Suppressor macrophage (primary cell): ENCODE measurements around the gene DNAJC8.

ENCODE experiments used
- DNase-seq, 4 experiments: peaks; one replicate each; pipeline ENCODE4 v3.0.0-alpha.2; 2020 to 2022
- total RNA-seq, 17 experiments: gene quantifications; one replicate each; lab custom pipeline; 2026; ENCODE audit warnings: mixed read lengths in 6 of 17, inconsistent platforms in 3 of 17; lab: John Stamatoyannopoulos, UW

DNAJC8 gene, protein sequence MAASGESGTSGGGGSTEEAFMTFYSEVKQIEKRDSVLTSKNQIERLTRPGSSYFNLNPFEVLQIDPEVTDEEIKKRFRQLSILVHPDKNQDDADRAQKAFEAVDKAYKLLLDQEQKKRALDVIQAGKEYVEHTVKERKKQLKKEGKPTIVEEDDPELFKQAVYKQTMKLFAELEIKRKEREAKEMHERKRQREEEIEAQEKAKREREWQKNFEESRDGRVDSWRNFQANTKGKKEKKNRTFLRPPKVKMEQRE
- 51.7 to 128 (median 93.7) reads per million in 17 experiments for total RNA-seq

GRCh38 chr1:28232558-28233263, at the start of gene DNAJC8:
TSS of gene DNAJC8 (minus strand) at chr1:28233029. CDS start at chr1:28232998, 31 bp downstream.
- peak; percentile 93 to 97 (median 95) for DNase-seq

- no peak for DNase-seq
Observed at GRCh38 chr1:28281608-28282425, 49.0 kb upstream of the DNAJC8 start.

- peak; percentile 32 to 61 (median 55) for DNase-seq
Observed at GRCh38 chr1:28280977-28281381, 48.1 kb upstream of the DNAJC8 start.

- DNase-seq: peak in 2 of 4 experiments; percentile 22 to 32
Observed at GRCh38 chr1:28280501-28280900, 47.7 kb upstream of the DNAJC8 start.

DNA sequence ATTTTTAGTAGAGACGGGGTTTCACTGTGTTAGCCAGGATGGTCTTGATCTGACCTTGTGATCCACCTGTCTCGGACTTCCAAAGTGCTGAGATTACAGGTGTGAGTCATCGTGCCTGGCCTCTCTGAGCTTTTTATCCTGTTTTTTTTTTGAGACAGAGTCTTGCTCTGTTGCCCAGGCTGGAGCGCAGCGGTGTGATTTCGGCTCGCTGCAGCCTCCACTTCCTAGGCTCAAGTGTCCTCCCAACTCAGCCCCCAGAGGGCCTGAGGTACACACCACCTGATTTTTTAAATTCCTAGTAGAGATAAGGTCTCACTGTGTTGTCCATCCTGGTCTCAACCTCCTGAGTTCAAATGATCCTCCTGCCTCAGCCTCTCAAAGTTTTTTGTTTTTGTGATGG, 46.9 kb upstream of the DNAJC8 start:
- DNase-seq: no peak

DNA sequence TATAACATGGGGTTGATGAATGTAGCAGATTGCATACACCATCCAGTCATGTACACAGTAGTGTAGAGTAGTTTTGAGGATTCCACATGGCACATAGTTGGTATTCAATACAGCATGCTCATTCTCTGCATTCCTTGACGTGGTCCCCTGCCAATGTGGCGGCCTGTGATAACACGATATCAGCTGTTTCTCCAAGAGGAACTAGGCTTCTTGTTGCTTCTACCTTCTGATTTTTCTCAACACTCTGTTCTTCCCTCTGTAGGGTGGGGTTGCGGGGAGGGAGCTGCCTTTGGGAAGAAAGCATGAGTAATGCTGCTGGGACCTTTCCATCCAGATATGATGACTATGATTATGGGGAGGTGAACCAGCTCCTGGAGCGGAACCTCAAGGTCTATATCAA, 45.9 kb upstream of the DNAJC8 start:
- DNase-seq: no peak

GRCh38 chr1:28273216-28273860, 40.5 kb upstream of the DNAJC8 start:
- DNase-seq: no peak

DNA sequence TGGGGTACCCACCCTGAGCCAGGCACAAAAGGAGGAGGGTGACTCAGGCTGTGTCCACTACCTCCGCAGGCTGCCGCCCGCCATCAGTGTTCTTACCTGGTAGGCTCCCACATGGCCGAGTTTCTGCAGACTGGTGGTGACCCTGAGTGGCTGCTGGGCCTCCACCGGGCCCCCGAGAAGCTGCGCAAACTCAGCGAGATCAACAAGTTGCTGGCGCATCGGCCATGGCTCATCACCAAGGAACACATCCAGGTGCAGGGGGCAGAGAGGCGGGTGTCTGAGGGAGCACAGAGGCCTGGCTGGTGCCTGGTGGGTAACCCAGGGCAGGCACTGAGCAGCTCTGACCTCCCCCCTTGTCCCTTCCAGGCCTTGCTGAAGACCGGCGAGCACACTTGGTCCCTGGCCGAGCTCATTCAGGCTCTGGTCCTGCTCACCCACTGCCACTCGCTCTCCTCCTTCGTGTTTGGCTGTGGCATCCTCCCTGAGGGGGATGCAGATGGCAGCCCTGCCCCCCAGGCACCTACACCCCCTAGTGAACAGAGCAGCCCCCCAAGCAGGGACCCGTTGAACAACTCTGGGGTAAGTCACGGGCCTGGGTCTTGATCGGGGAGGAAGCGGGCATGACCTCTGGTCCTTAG, 39.5 kb upstream of the DNAJC8 start:
- DNase-seq: no peak

DNA sequence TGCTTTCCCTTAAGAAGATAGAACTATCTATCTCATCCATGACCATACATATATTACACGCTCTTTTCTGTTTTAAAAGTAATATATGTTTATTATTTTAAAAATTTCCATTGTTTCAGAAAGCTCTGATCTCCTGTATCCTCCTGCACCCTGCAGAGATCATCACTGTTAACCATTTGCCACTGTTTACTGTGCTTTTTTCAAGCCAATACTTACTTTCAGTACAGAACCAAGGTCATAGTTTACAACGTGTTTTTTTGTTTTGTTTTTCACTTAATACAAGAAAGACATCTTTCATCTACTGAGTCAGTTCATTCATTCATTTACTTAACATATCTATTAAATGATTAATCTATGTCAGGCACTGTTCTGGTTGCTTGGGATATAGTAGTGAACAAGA, 36.7 kb upstream of the DNAJC8 start:
- no peak for DNase-seq

GRCh38 chr1:28267633-28268032, 34.8 kb upstream of the DNAJC8 start:
- no peak for DNase-seq

DNA sequence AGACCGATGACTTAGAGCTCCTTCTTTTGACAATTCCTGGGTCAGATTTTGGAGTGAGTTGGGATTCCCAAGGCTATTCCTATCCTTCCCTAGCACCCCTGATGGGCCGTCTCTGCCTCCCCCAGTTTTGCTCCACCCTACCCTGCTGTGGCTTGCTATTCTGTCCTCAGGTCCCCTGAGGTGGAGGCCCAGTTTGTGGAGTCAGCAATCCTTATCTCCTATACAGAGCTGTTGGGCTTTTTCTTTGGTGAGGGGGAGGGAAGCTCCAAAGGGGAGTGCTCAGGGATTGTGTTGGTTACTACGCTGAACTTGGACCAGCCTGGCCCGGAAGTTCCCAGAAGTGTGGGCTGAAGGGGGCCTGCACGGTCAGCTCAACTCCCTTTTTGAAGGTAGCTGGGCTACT, 34.1 kb upstream of the DNAJC8 start:
- no peak for DNase-seq

GRCh38 chr1:28265577-28265976, 32.7 kb upstream of the DNAJC8 start:
- DNase-seq: no peak

DNA sequence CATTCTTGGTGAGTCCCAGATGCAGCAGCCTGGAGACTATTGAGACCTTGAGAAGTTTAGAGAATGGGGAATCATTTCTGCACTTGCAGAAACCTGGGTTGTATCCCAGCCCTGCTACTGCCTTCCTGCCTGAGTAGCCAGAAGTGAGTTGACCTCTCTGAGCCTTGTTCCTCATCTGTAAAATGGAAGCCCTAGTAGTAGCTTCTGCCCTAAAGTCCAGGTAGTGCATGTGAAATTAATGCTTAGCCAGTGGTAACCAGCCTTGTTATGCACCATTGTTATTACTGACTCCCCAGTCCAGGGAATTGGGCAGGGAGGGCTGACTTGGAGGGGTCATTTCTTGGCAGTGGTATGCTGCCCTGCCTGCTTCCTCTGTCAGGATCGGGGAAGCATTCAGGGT, 32.1 kb upstream of the DNAJC8 start:
- no peak for DNase-seq

DNA sequence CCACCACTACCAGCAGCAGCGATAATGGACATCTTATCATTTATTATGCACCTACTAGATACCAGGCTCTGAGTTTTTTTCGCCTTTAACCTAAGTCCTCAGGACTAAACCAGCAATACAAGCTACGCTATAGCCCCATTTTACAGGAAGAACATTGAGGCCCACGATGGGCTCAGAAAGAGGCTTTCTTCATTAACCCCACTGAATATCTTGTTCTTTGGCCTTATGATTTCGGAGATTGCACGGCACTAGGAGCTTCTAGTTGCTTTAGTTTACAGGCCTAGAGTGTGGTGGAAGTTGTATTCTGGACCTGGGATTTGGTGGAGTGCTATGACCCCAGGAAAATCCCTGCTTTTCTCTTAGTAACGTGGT, 28.0 kb upstream of the DNAJC8 start:
- DNase-seq: no peak

DNA sequence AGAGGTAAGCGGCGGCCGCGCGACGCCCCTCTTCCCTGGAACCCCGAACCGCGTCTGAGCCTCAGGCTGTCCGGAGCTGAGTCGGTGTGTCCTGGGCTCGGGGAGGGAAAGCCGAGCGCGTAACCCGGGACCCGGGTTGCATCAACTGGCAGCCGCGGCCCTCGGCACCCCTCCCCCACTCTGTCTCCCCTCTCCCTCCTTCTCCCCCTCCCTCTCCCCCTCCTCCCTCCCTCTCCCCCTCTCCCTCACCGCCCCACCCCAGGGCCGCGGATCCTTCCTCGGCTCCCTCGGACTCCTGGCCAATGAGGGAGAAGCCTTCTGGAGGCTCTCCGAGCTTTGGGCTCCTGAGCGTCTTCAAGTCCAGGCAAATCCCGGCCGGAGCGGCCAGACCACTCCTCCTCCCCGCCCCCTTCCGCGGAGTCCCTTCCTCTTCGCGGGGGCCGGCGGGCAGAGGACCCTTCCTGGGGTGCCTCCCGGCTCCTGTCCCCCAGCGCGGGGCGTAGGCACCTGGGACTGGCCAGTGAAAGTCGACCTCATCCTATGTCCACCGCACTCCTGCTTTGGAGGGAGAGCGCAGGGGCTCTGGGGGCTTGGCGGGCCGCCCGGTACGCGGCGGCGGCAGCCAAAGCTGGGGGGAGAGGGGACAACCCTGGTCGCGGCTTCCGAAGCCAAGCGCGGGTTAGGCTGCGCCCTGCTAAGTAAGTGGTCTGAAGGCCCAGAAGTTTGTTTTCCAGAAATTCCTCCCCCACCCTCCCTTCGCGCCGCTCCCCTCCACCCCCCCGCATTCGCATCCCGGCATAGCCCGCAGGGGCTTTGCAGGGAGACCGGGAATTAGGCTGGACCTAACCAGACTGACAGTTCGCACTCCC, 27.3 kb upstream of the DNAJC8 start:
- peak; percentile 56 to 77 (median 60) for DNase-seq

- peak; percentile 100 for DNase-seq
Observed at GRCh38 chr1:28259252-28259933, 26.6 kb upstream of the DNAJC8 start, which contains the start of gene SESN2. TSS of gene SESN2 (plus strand) at chr1:28259518. CDS start at chr1:28259848, 330 bp downstream.

DNA sequence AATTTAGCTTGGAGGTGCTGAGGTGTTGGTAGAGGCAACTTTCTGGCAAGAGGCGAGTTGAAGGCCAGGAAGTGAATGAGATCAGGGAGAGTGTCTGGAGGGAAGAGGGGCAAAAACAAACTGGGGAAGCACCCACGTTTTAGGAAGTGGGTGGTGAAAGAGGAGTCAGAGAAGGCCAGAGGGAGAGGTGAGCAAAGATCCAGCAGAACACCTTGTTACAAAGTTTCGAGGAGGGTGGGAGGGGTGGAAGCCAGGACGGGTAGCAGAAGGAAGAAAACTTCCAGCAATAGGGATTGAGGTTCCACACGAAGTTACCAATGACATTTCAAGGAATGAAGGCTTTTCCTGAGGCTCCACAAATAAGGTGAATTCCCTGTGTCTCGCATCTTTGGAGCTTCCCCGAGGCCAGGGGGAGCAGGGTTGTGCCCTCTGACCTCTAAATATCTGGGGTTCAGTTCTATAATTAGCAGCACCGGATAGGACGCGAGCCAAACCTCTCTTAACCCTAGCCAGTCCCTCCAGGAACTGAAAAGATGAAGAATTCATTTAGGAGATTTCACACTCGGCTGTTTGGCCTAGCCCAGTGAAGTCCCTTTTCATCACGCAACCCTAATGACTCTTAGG, 25.9 kb upstream of the DNAJC8 start:
- peak; percentile 38 to 71 (median 68) for DNase-seq

- no peak for DNase-seq
Observed at GRCh38 chr1:28257736-28258135, 24.9 kb upstream of the DNAJC8 start.

- DNase-seq: no peak
Observed at GRCh38 chr1:28256197-28256827, 23.5 kb upstream of the DNAJC8 start.

DNA sequence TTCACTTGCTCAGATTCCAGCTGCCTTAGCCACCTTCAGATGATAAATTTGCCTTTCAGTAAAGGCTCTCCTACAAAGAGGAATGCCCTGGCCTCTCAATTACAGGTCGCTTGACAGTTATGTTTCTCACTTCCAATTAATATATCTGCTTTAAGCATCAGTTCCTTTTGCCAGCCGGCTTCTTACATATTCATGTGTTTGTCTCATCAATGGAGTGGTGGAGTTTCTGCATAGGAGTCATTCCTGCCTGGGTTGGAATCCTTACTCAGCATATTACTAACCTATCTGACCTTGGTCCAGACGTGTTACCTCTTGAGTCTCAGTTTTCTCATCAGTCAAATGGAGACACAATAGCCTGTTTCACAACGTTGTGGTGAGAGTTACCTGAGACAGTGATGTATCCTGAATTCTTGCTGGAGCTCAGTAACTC, 17.1 kb upstream of the DNAJC8 start:
- DNase-seq: no peak
